GM06990 (cell line): ENCODE measurements around the gene TMEM198.

Experiments used
- DNase-seq: peaks from one replicate; pipeline ENCODE4 v3.0.0-alpha.2; 2011; ENCODE audit not compliant: insufficient read length; ENCODE audit errors: extremely low read depth
- H3K27me3 ChIP-seq: replicated peaks from 2 replicates; pipeline ENCODE4 v1.6.0; 2011; ENCODE audit warnings: low read length; ENCODE audit not compliant: control insufficient read depth, insufficient read depth
- H3K36me3 ChIP-seq: 2 replicates; pipeline ENCODE4 v1.5.1; 2011; ENCODE audit warnings: low read length; ENCODE audit not compliant: control insufficient read depth, insufficient read depth
- H3K4me3 ChIP-seq: replicated peaks from 2 replicates; pipeline ENCODE4 v1.5.1; 2011; ENCODE audit warnings: low read depth, mild to moderate bottlenecking, control low read depth, low read length
- CTCF ChIP-seq: IDR thresholded peaks from 2 replicates; pipeline ENCODE4 v1.5.1; 2011; ENCODE audit warnings: low read length, control low read depth, mild to moderate bottlenecking, inconsistent platforms; ENCODE audit not compliant: insufficient read depth, poor library complexity, severe bottlenecking

Gene TMEM198

GRCh38 chr2:219575566-219576504, 32.0 kb downstream of the TMEM198 start:
- no peak for TF ChIP-seq CTCF
- no peak overlapping the region for H3K4me3 ChIP-seq

DNA sequence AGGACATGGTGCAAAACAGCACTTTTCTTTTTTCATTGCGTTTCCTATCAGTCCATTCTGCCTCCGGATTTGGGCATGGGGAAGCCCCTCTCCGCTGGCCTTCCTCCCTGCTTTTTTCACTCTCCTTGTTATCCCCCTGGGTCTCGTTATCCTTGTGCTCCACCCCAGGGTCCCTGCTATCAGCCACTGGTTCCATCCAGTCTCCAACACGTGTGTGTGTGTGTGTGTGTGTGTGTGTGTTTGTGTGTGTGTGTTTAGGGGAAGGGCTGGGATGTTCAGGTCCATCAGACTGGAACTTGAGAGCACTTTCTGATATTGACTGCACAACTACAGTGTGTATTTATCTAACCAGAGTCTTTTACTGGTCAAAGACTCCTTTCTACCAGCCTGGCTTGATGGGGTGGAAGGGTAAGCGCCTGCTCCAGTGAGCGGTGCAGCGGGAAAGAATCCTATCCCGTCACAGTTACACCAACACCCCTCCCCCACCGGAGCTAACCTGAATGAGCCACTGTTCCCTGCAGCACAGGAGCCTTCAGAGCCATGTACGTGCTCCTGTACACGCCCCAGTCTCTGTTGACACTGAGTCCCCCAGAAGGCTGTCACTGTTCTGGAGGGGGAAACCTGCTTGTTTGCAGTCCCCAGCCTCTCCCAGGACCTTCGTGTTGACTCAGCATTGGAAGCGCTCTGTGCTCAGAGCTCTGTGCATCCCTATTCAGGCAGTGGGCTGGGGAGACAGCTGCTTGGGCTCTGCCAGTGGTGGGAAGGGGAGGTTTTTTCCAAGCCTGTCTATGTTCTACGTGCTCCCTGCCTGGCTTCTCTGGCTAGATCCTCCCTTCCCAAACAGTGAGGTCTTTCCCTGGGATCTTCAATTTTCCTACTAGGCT, 32.9 kb downstream of the TMEM198 start:
- no peaks in the 10 kb centered on the region; the same call in 1 of the 2 replicates for H3K27me3 ChIP-seq
- no peaks in the 10 kb centered on the region for H3K36me3 ChIP-seq
- DNase-seq: no peak
- H3K4me3 ChIP-seq: no peak overlapping the region
- TF ChIP-seq CTCF: no peak

More at GRCh38 chr2:219575566-219576504, 32.0 kb downstream of the TMEM198 start:
- no peaks in the 10 kb centered on the region; the same call in 1 of the 2 replicates for H3K27me3 ChIP-seq
- DNase-seq: no peak
- H3K36me3 ChIP-seq: no peaks in the 10 kb centered on the region

GRCh38 chr2:219578811-219579613, 35.2 kb downstream of the TMEM198 start:
- DNase-seq: no peak
- Histone ChIP-seq H3K27me3 (no peaks in the 10 kb centered on the region), H3K4me3 (no peak overlapping the region), H3K36me3 (no peaks in the 10 kb centered on the region)
- TF ChIP-seq CTCF: no peak

- DNase-seq: no peak
- no peak overlapping the region for H3K4me3 ChIP-seq
- H3K27me3 ChIP-seq: no peaks in the 10 kb centered on the region
- no peaks in the 10 kb centered on the region for H3K36me3 ChIP-seq
- no peak for TF ChIP-seq CTCF
Observed at GRCh38 chr2:219581346-219581745, 37.5 kb downstream of the TMEM198 start.

DNA sequence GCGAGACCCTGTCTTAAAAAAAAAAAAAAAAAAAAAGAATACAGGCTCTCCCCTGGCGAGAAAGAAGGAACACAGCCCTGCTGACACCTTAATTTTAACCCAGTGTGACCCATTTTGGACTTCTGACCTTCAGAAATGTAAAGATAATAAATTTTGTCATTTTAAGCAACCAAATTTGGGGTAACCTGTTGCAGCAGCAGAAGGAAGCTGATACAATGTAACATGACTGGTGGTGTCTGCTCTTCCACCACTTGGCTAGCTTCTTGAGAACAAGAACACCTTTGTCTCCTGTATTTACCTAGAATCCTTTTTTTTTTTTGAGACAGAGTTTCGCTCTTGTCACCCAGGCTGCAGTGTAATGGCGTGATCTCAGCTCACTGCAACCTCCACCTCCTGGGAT, 47.3 kb downstream of the TMEM198 start:
- no peaks in the 10 kb centered on the region for H3K27me3 ChIP-seq
- TF ChIP-seq CTCF: no peak
- no peak for DNase-seq

More for the DNA sequence above, 47.3 kb downstream of the TMEM198 start:
- H3K4me3 ChIP-seq: no peak overlapping the region
- no peaks in the 10 kb centered on the region for H3K36me3 ChIP-seq
